GM21447 (cell line): ENCODE measurements around the gene GSTT2.
"Not testable (repeated sequence)": the region's sequence is repeated elsewhere in the genome, so short reads cannot be mapped to it uniquely, and the experiment has no call there.

Experiments used
- ATAC-seq: cut with Tn5 transposase; IDR thresholded peaks from one replicate; pipeline ENCODE4 v1.9.1; 2021; ENCODE audit not compliant: unreplicated experiment

GSTT2 gene

GRCh38 chr22:23979557-23980240 lies at the start of gene GSTT2:
GSTT2 (plus strand) TSS chr22:23980134.
- not testable (repeated sequence) for ATAC-seq

- ATAC-seq, result no peak
Observed at GRCh38 chr22:23938328-23939016, 41.5 kb upstream of the GSTT2 start.

GRCh38 chr22:23939017-23939357 lies 40.9 kb upstream of the GSTT2 start:
- ATAC-seq, result no peak

GRCh38 chr22:23940166-23940565 lies 39.8 kb upstream of the GSTT2 start:
- ATAC-seq, result not testable (repeated sequence)

- ATAC-seq, result not testable (repeated sequence)
Observed at GRCh38 chr22:23947391-23947790, 32.5 kb upstream of the GSTT2 start.

GRCh38 chr22:23949764-23950163 lies 30.2 kb upstream of the GSTT2 start:
- not testable (repeated sequence) for ATAC-seq

GRCh38 chr22:23951383-23951782 lies 28.6 kb upstream of the GSTT2 start:
- ATAC-seq, result not testable (repeated sequence)

- ATAC-seq, result not testable (repeated sequence)
Observed at GRCh38 chr22:23952794-23953405, 27.0 kb upstream of the GSTT2 start.

GRCh38 chr22:23953485-23953884 lies 26.4 kb upstream of the GSTT2 start:
- ATAC-seq, result not testable (repeated sequence)

GRCh38 chr22:23954193-23954990 lies 25.5 kb upstream of the GSTT2 start:
- not testable (repeated sequence) for ATAC-seq

- ATAC-seq, result not testable (repeated sequence)
Observed at GRCh38 chr22:23954991-23955305, 25.0 kb upstream of the GSTT2 start.

GRCh38 chr22:23955886-23956285 lies 24.0 kb upstream of the GSTT2 start:
- ATAC-seq, result not testable (repeated sequence)

- not testable (repeated sequence) for ATAC-seq
Observed at GRCh38 chr22:23956301-23956900, 23.5 kb upstream of the GSTT2 start.

GRCh38 chr22:23961084-23961771 lies 18.7 kb upstream of the GSTT2 start, which contains the start of gene GSTT2B:
GSTT2B (minus strand) TSS chr22:23961195; CDS start chr22:23961131, 64 bp downstream.
- ATAC-seq, result not testable (repeated sequence)

GRCh38 chr22:23966094-23966493 lies 13.8 kb upstream of the GSTT2 start:
- peak; percentile 32 for ATAC-seq

GRCh38 chr22:23966568-23966967 lies 13.4 kb upstream of the GSTT2 start, which contains the start of gene DDTL:
DDTL (plus strand) TSS chr22:23966888; CDS start chr22:23966915, 27 bp downstream.
- peak; percentile 87 for ATAC-seq

- ATAC-seq, result no peak
Observed at GRCh38 chr22:23969071-23969470, 10.9 kb upstream of the GSTT2 start.

- no peak for ATAC-seq
Observed at GRCh38 chr22:23970201-23970641, 9.7 kb upstream of the GSTT2 start.

- ATAC-seq, result no peak
Observed at GRCh38 chr22:23970816-23971486, 9.0 kb upstream of the GSTT2 start.
